ENCODE results near the gene NXPH3.

Gene NXPH3

DNA sequence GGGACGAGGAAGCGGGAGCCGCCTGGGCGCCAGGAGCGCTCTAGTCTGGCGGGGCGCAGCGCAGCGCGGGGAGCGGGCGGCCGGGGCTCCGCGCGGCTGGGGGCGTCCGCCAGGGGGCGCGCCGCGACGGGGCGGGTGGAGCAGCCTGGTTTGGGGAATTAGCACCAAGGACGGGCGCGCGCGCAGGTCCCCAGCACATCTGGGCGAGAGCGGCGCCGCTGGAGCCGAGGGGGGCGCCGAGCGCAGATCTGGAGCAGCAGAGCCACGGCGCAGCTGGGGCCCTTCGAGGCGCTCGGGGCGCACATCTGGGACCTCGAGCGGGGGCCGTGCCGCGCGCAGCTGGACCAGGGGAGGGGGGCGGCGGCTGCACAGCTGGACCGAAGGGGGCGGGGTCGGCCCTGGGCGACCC, at the start of gene NXPH3:
Gene NXPH3, plus strand, starts transcription at position 193 of the 409 bp plus-strand sequence. CDS start 349 bp downstream, outside the sequence.
- Histone ChIP-seq H3K4me3 (ENCODE audit: low read depth in 1 of 2, low read length in 2 of 2) (peak within 1 kb of the TSS; percentile 65 to 70), H3K4me1 (ENCODE audit: control insufficient read depth in 1 of 2, insufficient read depth in 2 of 2, low read length in 2 of 2) (peaks cover 5 to 13% of the 10 kb centered on the region in 2 donors), H3K9me3 (ENCODE audit: control insufficient read depth in 1 of 2, low read length in 2 of 2) (no peaks in the 10 kb centered on the region), H3K27me3 (ENCODE audit: control insufficient read depth in 1 of 2, insufficient read depth in 2 of 2, low read length in 2 of 2) (peaks cover 50 to 53% of the 10 kb centered on the region in 2 donors), H3K9ac (ENCODE audit: low read depth in 1 of 2, low read length in 2 of 2) (peak within 1 kb of the TSS in 1 of 2 donors; percentile 12), H3K27ac (ENCODE audit: low read depth, low read length) (no peak within 1 kb of the TSS), H3K36me3 (ENCODE audit: control insufficient read depth in 1 of 2, insufficient read depth in 2 of 2, low read length in 2 of 2) (no peaks in the 10 kb centered on the region)

DNA sequence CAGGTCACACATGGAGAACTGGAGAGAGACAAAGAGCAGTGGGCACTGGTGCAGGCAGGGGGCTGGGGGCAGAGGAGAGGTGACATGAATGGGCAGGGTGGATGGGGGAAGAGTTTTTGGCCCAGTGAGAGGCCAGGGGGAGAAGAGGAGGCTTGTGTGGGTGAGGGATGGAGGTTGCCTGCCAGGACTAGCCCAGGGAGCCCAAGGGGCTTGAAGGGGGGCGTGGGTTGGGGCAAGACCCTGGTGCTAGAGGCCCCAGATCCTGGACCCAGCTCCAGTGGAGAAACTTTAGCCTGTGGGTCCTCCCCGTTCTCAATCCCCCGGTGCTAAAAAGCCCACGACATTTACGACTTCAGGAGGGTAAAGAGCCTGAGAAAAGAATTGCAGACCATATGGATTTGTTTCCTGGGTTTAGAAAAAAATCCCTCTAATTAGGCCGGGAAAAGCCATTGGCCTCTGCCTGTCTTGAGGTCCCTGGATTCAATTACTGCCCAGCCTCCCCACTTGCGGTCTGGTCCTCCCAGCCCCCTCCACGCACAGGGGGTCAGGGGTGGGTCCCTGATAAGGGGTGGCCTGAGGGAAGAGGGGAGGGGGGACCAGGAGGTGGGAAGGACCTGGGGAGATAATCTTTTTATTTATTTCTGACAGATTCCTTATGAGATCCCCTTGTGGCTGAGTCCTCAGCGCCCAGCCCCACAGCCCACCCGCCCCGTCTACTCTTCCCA, 47.6 kb upstream of the NXPH3 start:
- no peak overlapping the region for H3K4me3 ChIP-seq (ENCODE audit: low read depth in 1 of 2, low read length in 2 of 2)
- no peaks in the 10 kb centered on the region for H3K36me3 ChIP-seq (ENCODE audit: control insufficient read depth in 1 of 2, insufficient read depth in 2 of 2, low read length in 2 of 2)
- H3K27me3 ChIP-seq (ENCODE audit: control insufficient read depth in 1 of 2, insufficient read depth in 2 of 2, low read length in 2 of 2), result peaks cover 0 to 13% of the 10 kb centered on the region in 2 donors
- no peaks in the 10 kb centered on the region for H3K4me1 ChIP-seq (ENCODE audit: control insufficient read depth in 1 of 2, insufficient read depth in 2 of 2, low read length in 2 of 2)
- H3K27ac ChIP-seq (ENCODE audit: low read depth, low read length), result no peak overlapping the region
- no peaks in the 10 kb centered on the region for H3K9me3 ChIP-seq (ENCODE audit: control insufficient read depth in 1 of 2, low read length in 2 of 2)
- no peak overlapping the region for H3K9ac ChIP-seq (ENCODE audit: low read depth in 1 of 2, low read length in 2 of 2)

- Histone ChIP-seq H3K4me1 (ENCODE audit: control insufficient read depth in 1 of 2, insufficient read depth in 2 of 2, low read length in 2 of 2) (no peaks in the 10 kb centered on the region), H3K27me3 (ENCODE audit: control insufficient read depth in 1 of 2, insufficient read depth in 2 of 2, low read length in 2 of 2) (peaks cover 0 to 13% of the 10 kb centered on the region in 2 donors), H3K36me3 (ENCODE audit: control insufficient read depth in 1 of 2, insufficient read depth in 2 of 2, low read length in 2 of 2) (no peaks in the 10 kb centered on the region), H3K9ac (ENCODE audit: low read depth in 1 of 2, low read length in 2 of 2) (no peak overlapping the region), H3K9me3 (ENCODE audit: control insufficient read depth in 1 of 2, low read length in 2 of 2) (no peaks in the 10 kb centered on the region), H3K27ac (ENCODE audit: low read depth, low read length) (no peak overlapping the region), H3K4me3 (ENCODE audit: low read depth in 1 of 2, low read length in 2 of 2) (no peak overlapping the region)
Observed at GRCh38 chr17:49528966-49529365, 46.7 kb upstream of the NXPH3 start.

DNA sequence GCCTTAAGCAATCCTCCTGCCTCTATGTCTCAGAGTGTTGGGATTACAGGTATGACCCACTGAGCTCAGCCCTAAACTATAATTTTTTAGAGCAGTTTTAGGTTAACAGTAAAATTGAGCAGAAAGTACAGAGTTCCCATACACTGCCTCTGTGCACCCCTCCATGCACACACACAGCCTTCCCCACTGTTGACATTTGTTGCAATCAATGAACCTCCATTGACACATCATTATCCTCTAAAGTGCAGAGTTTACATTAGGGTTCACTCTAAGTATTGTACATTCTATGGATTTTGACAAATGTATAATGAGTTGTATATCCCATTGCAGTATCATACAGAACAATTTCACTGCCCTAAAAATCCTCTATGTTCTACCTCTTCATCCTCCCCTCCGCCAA, 45.6 kb upstream of the NXPH3 start:
- no peak overlapping the region for H3K9ac ChIP-seq (ENCODE audit: low read depth in 1 of 2, low read length in 2 of 2)
- H3K27ac ChIP-seq (ENCODE audit: low read depth, low read length), result no peak overlapping the region
- no peak overlapping the region for H3K4me3 ChIP-seq (ENCODE audit: low read depth in 1 of 2, low read length in 2 of 2)
- H3K27me3 ChIP-seq (ENCODE audit: control insufficient read depth in 1 of 2, insufficient read depth in 2 of 2, low read length in 2 of 2), result peaks cover 0 to 13% of the 10 kb centered on the region in 2 donors
- H3K9me3 ChIP-seq (ENCODE audit: control insufficient read depth in 1 of 2, low read length in 2 of 2), result no peaks in the 10 kb centered on the region
- H3K4me1 ChIP-seq (ENCODE audit: control insufficient read depth in 1 of 2, insufficient read depth in 2 of 2, low read length in 2 of 2), result no peaks in the 10 kb centered on the region
- no peaks in the 10 kb centered on the region for H3K36me3 ChIP-seq (ENCODE audit: control insufficient read depth in 1 of 2, insufficient read depth in 2 of 2, low read length in 2 of 2)

DNA sequence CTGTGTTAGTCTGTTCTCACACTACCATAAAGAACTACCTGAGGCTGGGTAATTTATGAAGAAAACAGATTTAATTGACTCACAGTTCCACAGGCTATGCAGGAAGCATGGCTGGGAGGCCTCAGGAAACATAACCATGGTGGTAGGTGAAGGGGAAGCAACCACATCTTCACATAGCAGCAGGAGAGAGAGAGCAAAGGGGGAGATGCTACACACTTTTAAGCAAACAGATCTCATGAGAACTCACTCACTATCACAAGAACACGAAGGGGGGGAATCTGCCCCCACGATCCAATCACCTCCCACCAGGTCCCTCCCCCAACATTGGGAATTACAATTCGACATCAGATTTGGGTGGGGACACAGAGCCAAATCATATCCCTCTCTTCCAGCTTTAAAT, 31.8 kb upstream of the NXPH3 start:
- no peaks in the 10 kb centered on the region for H3K9me3 ChIP-seq (ENCODE audit: control insufficient read depth in 1 of 2, low read length in 2 of 2)
- H3K9ac ChIP-seq (ENCODE audit: low read depth in 1 of 2, low read length in 2 of 2), result no peak overlapping the region
- H3K36me3 ChIP-seq (ENCODE audit: control insufficient read depth in 1 of 2, insufficient read depth in 2 of 2, low read length in 2 of 2), result no peaks in the 10 kb centered on the region
- H3K4me1 ChIP-seq (ENCODE audit: control insufficient read depth in 1 of 2, insufficient read depth in 2 of 2, low read length in 2 of 2), result no peaks in the 10 kb centered on the region
- H3K27ac ChIP-seq (ENCODE audit: low read depth, low read length), result no peak overlapping the region
- H3K27me3 ChIP-seq (ENCODE audit: control insufficient read depth in 1 of 2, insufficient read depth in 2 of 2, low read length in 2 of 2), result no peaks in the 10 kb centered on the region
- H3K4me3 ChIP-seq (ENCODE audit: low read depth in 1 of 2, low read length in 2 of 2), result no peak overlapping the region

DNA sequence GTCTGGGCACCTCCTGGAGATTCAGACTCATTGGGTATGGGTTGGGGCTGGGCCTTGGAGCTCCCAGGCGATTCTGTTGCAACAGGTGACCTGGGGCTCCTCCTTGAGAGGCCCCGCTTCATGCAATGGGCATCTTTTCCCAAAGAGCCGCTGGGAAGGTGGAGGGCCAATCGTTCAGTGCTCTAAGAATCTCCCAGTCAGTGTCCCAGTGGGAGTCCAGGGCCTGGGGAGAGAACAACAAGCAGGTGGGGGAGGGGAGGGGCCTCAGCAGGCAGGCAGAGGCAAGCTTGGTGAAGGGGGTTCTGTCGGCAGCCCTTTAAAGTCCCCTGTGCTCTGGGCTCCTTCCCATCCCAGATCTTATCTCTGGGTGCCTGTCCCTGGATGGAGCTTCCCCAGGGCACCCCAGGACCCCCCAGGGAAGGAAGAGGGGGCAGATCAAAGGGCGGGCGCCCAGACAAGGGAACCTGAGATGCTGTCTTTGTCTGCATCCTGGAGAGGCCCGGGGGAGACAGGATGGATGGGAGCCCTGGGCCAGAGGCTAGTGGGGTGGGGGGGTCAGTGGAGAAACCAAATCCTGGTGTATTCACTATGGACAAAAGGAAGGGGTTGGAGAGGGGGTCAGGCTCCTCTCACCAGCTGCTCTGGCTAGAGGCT, 30.5 kb upstream of the NXPH3 start:
- H3K9ac ChIP-seq (ENCODE audit: low read depth in 1 of 2, low read length in 2 of 2), result no peak overlapping the region
- no peak overlapping the region for H3K27ac ChIP-seq (ENCODE audit: low read depth, low read length)
- H3K4me1 ChIP-seq (ENCODE audit: control insufficient read depth in 1 of 2, insufficient read depth in 2 of 2, low read length in 2 of 2), result no peaks in the 10 kb centered on the region
- no peaks in the 10 kb centered on the region for H3K27me3 ChIP-seq (ENCODE audit: control insufficient read depth in 1 of 2, insufficient read depth in 2 of 2, low read length in 2 of 2)
- H3K36me3 ChIP-seq (ENCODE audit: control insufficient read depth in 1 of 2, insufficient read depth in 2 of 2, low read length in 2 of 2), result no peaks in the 10 kb centered on the region
- H3K4me3 ChIP-seq (ENCODE audit: low read depth in 1 of 2, low read length in 2 of 2), result no peak overlapping the region
- H3K9me3 ChIP-seq (ENCODE audit: control insufficient read depth in 1 of 2, low read length in 2 of 2), result no peaks in the 10 kb centered on the region

GRCh38 chr17:49545806-49546545, 29.7 kb upstream of the NXPH3 start:
- Histone ChIP-seq H3K4me1 (ENCODE audit: control insufficient read depth in 1 of 2, insufficient read depth in 2 of 2, low read length in 2 of 2) (no peaks in the 10 kb centered on the region), H3K27me3 (ENCODE audit: control insufficient read depth in 1 of 2, insufficient read depth in 2 of 2, low read length in 2 of 2) (no peaks in the 10 kb centered on the region), H3K36me3 (ENCODE audit: control insufficient read depth in 1 of 2, insufficient read depth in 2 of 2, low read length in 2 of 2) (no peaks in the 10 kb centered on the region), H3K27ac (ENCODE audit: low read depth, low read length) (no peak overlapping the region), H3K9me3 (ENCODE audit: control insufficient read depth in 1 of 2, low read length in 2 of 2) (no peaks in the 10 kb centered on the region), H3K9ac (ENCODE audit: low read depth in 1 of 2, low read length in 2 of 2) (no peak overlapping the region), H3K4me3 (ENCODE audit: low read depth in 1 of 2, low read length in 2 of 2) (no peak overlapping the region)

DNA sequence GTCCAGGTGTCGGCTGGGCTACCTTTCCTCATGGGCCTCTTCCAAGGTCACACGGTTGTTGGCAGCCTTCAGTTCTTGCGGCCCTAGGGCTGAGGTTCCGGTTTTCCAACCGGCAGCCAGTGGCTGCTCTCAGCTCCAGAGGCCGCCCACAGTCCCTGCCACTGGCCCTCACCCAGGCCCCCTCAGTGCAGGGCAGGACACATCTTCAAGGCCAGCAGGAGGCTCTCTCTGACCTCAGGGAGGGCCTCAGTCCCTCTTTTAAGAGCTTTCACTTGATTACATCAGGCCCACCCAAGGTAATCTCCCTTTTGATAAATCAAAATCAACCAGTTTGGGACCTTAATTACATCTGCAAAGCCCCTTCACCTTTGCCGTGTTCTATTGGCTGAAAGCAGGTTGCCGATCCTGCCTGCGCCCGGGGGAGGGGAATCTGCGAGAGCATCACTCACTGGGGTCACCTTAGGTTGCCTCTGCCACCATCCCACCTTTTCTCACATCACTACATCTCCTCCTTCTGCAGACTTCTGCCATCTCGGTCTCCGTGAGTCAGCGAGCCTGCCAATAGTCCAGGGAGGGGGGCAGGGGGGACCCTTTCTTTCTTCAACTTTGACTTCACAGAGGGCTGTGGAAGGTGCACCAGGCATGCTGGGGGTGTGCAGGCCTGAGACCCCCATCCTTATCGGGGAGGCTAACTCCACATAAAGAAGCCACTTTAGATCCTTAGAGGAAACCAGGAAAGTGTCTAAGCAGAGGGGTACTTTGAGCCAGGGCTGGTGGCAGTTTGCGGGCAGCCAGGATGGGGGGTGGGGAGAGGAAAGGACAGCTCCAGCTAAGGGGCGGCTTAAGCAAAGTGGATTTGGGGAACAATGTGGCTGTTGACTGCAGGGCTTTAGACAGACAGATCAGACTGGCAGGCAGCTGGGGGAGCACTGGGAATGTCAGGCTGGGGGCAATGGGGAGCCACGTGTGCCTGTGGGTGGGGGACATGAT, 28.8 kb upstream of the NXPH3 start:
- H3K27me3 ChIP-seq (ENCODE audit: control insufficient read depth in 1 of 2, insufficient read depth in 2 of 2, low read length in 2 of 2), result no peaks in the 10 kb centered on the region
- H3K9ac ChIP-seq (ENCODE audit: low read depth in 1 of 2, low read length in 2 of 2), result no peak overlapping the region
- peaks cover 4 to 5% of the 10 kb centered on the region in 2 donors for H3K4me1 ChIP-seq (ENCODE audit: control insufficient read depth in 1 of 2, insufficient read depth in 2 of 2, low read length in 2 of 2)
- H3K4me3 ChIP-seq (ENCODE audit: low read depth in 1 of 2, low read length in 2 of 2), result no peak overlapping the region
- no peaks in the 10 kb centered on the region for H3K36me3 ChIP-seq (ENCODE audit: control insufficient read depth in 1 of 2, insufficient read depth in 2 of 2, low read length in 2 of 2)
- H3K27ac ChIP-seq (ENCODE audit: low read depth, low read length), result no peak overlapping the region
- no peaks in the 10 kb centered on the region for H3K9me3 ChIP-seq (ENCODE audit: control insufficient read depth in 1 of 2, low read length in 2 of 2)

GRCh38 chr17:49547566-49547965, 28.1 kb upstream of the NXPH3 start:
- no peaks in the 10 kb centered on the region for H3K27me3 ChIP-seq (ENCODE audit: control insufficient read depth in 1 of 2, insufficient read depth in 2 of 2, low read length in 2 of 2)
- H3K4me1 ChIP-seq (ENCODE audit: control insufficient read depth in 1 of 2, insufficient read depth in 2 of 2, low read length in 2 of 2), result peaks cover 4 to 5% of the 10 kb centered on the region in 2 donors
- H3K9ac ChIP-seq (ENCODE audit: low read depth in 1 of 2, low read length in 2 of 2), result no peak overlapping the region
- H3K36me3 ChIP-seq (ENCODE audit: control insufficient read depth in 1 of 2, insufficient read depth in 2 of 2, low read length in 2 of 2), result no peaks in the 10 kb centered on the region
- no peak overlapping the region for H3K4me3 ChIP-seq (ENCODE audit: low read depth in 1 of 2, low read length in 2 of 2)
- H3K27ac ChIP-seq (ENCODE audit: low read depth, low read length), result no peak overlapping the region
- no peaks in the 10 kb centered on the region for H3K9me3 ChIP-seq (ENCODE audit: control insufficient read depth in 1 of 2, low read length in 2 of 2)

Data from duodenal mucosa (tissue), 2 donors.